GM12878 (cell line): ENCODE data around the gene TNFRSF8. TPM values are rescaled to one million over a fixed set of nuclear protein-coding genes. Genes with fewer than 3 reads are reported as not detected.
A peak's percentile ranks its signal among the peaks of the same experiment; 100 is the strongest.

Source experiments
- ATAC-seq: fragments of 200-7000 bp; cut with Tn5 transposase; 3 replicates; pipeline ENCODE4 v1.9.1; 2020; ENCODE audit warnings: mild to moderate bottlenecking, moderate library complexity
- BruUV-seq: library from RNA; stranded (reverse); fragments of 400-500 nt; replicated peaks from 2 replicates; lab custom pipeline; 2021; lab: Mats Ljungman, UMichigan
- CTCF ChIA-PET: fragments of 300-600 bp; sonication (Branson Sonifier 250); formaldehyde crosslinking; extraction: SDS; loops from one replicate; lab custom pipeline; 2021; ENCODE audit warnings: inconsistent platforms; lab: Yijun Ruan, JAX
- POLR2A ChIA-PET: fragments of 350-600 bp; formaldehyde crosslinking; extraction: SDS; loops from one replicate; lab custom pipeline; 2021; ENCODE audit warnings: inconsistent platforms; lab: Charles Lee
- RAD21 ChIA-PET: fragments of 300-600 bp; sonication (Branson Sonifier 250); formaldehyde crosslinking; loops from one replicate; lab custom pipeline; 2023; ENCODE audit warnings: antibody characterized with exemption; ENCODE audit not compliant: unreplicated experiment; lab: Charles Lee
- SMC1A ChIA-PET: fragments of 300-600 bp; sonication (Branson Sonifier 250); formaldehyde crosslinking; loops from one replicate; lab custom pipeline; 2023; ENCODE audit not compliant: unreplicated experiment, uncharacterized antibody; lab: Charles Lee
- DNase-seq: peaks from one replicate; pipeline ENCODE4 v3.0.0-alpha.2; 2011; ENCODE audit warnings: low read depth, low spot score
- FAIRE-seq: peaks from 3 replicates; lab custom pipeline; 2011; peaks lifted over from hg19 to GRCh38; lab: Jason Lieb, UNC
- H2AFZ ChIP-seq: 2 replicates; pipeline ENCODE4 v1.6.0; 2011; ENCODE audit warnings: low read depth, low read length, control low read depth; ENCODE audit not compliant: control insufficient read depth
- H3K27ac ChIP-seq: 2 replicates; pipeline ENCODE4 v1.5.1; 2011; ENCODE audit warnings: control low read depth; ENCODE audit not compliant: control insufficient read depth, insufficient read depth
- H3K27me3 ChIP-seq, 2 experiments: replicated peaks in 1 of 2; 2 replicates each; pipeline versions ENCODE4 v1.6.0 to v1.6.1; 2011; ENCODE audit warnings: low read length in 1 of 2; ENCODE audit not compliant: control insufficient read depth in 2 of 2, insufficient read depth in 2 of 2
- H3K36me3 ChIP-seq, 2 experiments: 2 replicates each; pipeline ENCODE4 v1.5.1; 2011; ENCODE audit warnings: low read length in 1 of 2; ENCODE audit not compliant: control insufficient read depth in 2 of 2, insufficient read depth in 2 of 2
- H3K4me1 ChIP-seq: 2 replicates; pipeline ENCODE4 v1.6.1; 2011; ENCODE audit warnings: mild to moderate bottlenecking, low read length, moderate library complexity, mixed read lengths; ENCODE audit not compliant: control insufficient read depth, insufficient read depth
- H3K4me2 ChIP-seq: 2 replicates; pipeline ENCODE4 v1.6.0; 2011; ENCODE audit warnings: control low read depth; ENCODE audit not compliant: control insufficient read depth, insufficient read depth
- H3K4me3 ChIP-seq: fragments of 200-600 bp; sonication (generic); 2 replicates; pipeline ENCODE4 v1.5.1; 2016
- H3K79me2 ChIP-seq: 2 replicates; pipeline ENCODE4 v1.6.0; 2011; ENCODE audit warnings: low read length; ENCODE audit not compliant: control insufficient read depth, insufficient read depth
- H3K9ac ChIP-seq: 2 replicates; pipeline ENCODE4 v1.8.0; 2011; ENCODE audit warnings: low read length, control low read depth, mixed read lengths; ENCODE audit not compliant: control insufficient read depth, insufficient read depth
- H3K9me3 ChIP-seq: replicated peaks from 3 replicates; pipeline ENCODE4 v1.5.1; 2011; ENCODE audit warnings: mild to moderate bottlenecking, low read length; ENCODE audit not compliant: control insufficient read depth, insufficient read depth
- H4K20me1 ChIP-seq: 2 replicates; pipeline ENCODE4 v1.6.0; 2011; ENCODE audit not compliant: control insufficient read depth, insufficient read depth
- BACH1 ChIP-seq: fragments of 450-650 bp; IDR thresholded peaks from 2 replicates; pipeline ENCODE4 v1.6.1; 2017; ENCODE audit warnings: mild to moderate bottlenecking, borderline replicate concordance
- BHLHE40 ChIP-seq, 2 experiments: fragments of 450-650 bp in 1 of 2; IDR thresholded peaks; 2 replicates each; pipeline ENCODE4 v1.6.1; 2011 to 2017; ENCODE audit warnings: low read depth in 2 of 2, borderline replicate concordance in 1 of 2, improper control_type of control experiment in 1 of 2, low read length in 1 of 2, mild to moderate bottlenecking in 1 of 2
- CBFB ChIP-seq: IDR thresholded peaks from 2 replicates; pipeline ENCODE4 v1.6.1; 2016; ENCODE audit warnings: antibody characterized with exemption, low read depth
- CHD4 ChIP-seq: fragments of 200-600 bp; sonication (generic); IDR thresholded peaks from 2 replicates; pipeline ENCODE4 v1.6.1; 2016; ENCODE audit warnings: mild to moderate bottlenecking
- DPF2 ChIP-seq: fragments of 450-650 bp; IDR thresholded peaks from 2 replicates; pipeline ENCODE4 v1.6.1; 2017; ENCODE audit warnings: mild to moderate bottlenecking
- GABPA ChIP-seq: IDR thresholded peaks from 2 replicates; pipeline ENCODE4 v1.6.1; 2014; ENCODE audit warnings: antibody characterized with exemption, low read depth, mild to moderate bottlenecking, inconsistent platforms
- IKZF2 ChIP-seq, 2 experiments: fragments of 450-650 bp; IDR thresholded peaks; 2 replicates each; pipeline ENCODE4 v1.6.1; 2017; ENCODE audit warnings: mild to moderate bottlenecking in 2 of 2, moderate library complexity in 2 of 2
- MTA2 ChIP-seq: fragments of 450-650 bp; IDR thresholded peaks from 2 replicates; pipeline ENCODE4 v1.6.1; 2016; ENCODE audit warnings: low read depth, mild to moderate bottlenecking, moderate library complexity
- NR2F1 ChIP-seq: fragments of 450-650 bp; conservative IDR thresholded peaks from 2 replicates; pipeline ENCODE4 v1.6.1; 2017; ENCODE audit warnings: mild to moderate bottlenecking
- PAX8 ChIP-seq: fragments of 450-650 bp; IDR thresholded peaks from 2 replicates; pipeline ENCODE4 v1.6.1; 2017; ENCODE audit warnings: mild to moderate bottlenecking, moderate library complexity
- RAD51 ChIP-seq: fragments of 450-650 bp; IDR thresholded peaks from 2 replicates; pipeline ENCODE4 v1.6.1; 2016; ENCODE audit warnings: moderate library complexity, mild to moderate bottlenecking, inconsistent platforms
- RELA ChIP-seq: fragments of 450-650 bp; IDR thresholded peaks from 2 replicates; pipeline ENCODE4 v1.8.0; 2014; ENCODE audit warnings: borderline replicate concordance; ENCODE audit not compliant: partially characterized antibody
- RELB ChIP-seq: fragments of 450-650 bp; IDR thresholded peaks from 2 replicates; pipeline ENCODE4 v1.6.1; 2017; ENCODE audit warnings: low read depth, mild to moderate bottlenecking, moderate library complexity
- RUNX3 ChIP-seq: IDR thresholded peaks from 2 replicates; pipeline ENCODE4 v1.6.1; 2012; ENCODE audit warnings: low read length, inconsistent platforms
- SMC3 ChIP-seq: IDR thresholded peaks from 2 replicates; pipeline ENCODE4 v1.6.1; 2011; ENCODE audit warnings: low read length, improper control_type of control experiment, borderline replicate concordance
- TCF3 ChIP-seq: IDR thresholded peaks from 2 replicates; pipeline ENCODE4 v1.6.1; 2012; ENCODE audit warnings: low read depth, mild to moderate bottlenecking, low read length, borderline replicate concordance; ENCODE audit not compliant: insufficient read depth
- YY1 ChIP-seq: IDR thresholded peaks from 2 replicates; pipeline ENCODE4 v1.6.1; 2011; ENCODE audit warnings: low read depth, mild to moderate bottlenecking, low read length
- ZNF687 ChIP-seq: fragments of 450-650 bp; IDR thresholded peaks from 2 replicates; pipeline ENCODE4 v1.6.1; 2017; ENCODE audit warnings: mild to moderate bottlenecking, moderate library complexity
- WGBS: methylation state at CpG from one replicate; pipeline ENCODE4 v1.1.6; 2016; ENCODE audit warnings: low lambda C conversion rate; ENCODE audit not compliant: insufficient replicate concordance, insufficient coverage; ENCODE audit errors: missing lambda C conversion rate; 5-methylcytosine and 5-hydroxymethylcytosine counted together
- in situ Hi-C: fragments of 300-500 bp; cut with MboI; formaldehyde crosslinking; loops from 9 replicates; pipeline ENCODE4 v1.14.3; 2018; ENCODE audit warnings: mixed read lengths
- intact Hi-C: fragments of 100-400 bp; cut with micrococcal nuclease; formaldehyde crosslinking; loops from one replicate; pipeline ENCODE4 v1.14.2; 2022; ENCODE audit not compliant: unreplicated experiment
- polyA plus RNA-seq, 11 experiments: library from polyadenylated mRNA; depleted of rRNA in 4 of 11; unstranded in 6 of 11; stranded (reverse) in 5 of 11; fragments of >200 nt; fragmentation: Nextera tagmentation in 4 of 11; fragmentation: Illumina TruSeq in 1 of 11; extraction: Ambion mirVana in 4 of 11; extraction: Trizol in 1 of 11; gene quantifications; 1 replicate in 1 of 11; 2 replicates in 10 of 11; pipeline versions ENCODE4 v1.2.1 to v1.2.3, GENCODE V29; 2011 to 2016; ENCODE audit warnings: inconsistent platforms in 2 of 11, missing spikeins in 2 of 11, low read depth in 1 of 11
- total RNA-seq, 4 experiments: library from RNA; depleted of rRNA in 3 of 4; stranded (reverse); fragments of >200 nt in 3 of 4; fragmentation: Illumina TruSeq in 1 of 4; extraction: Trizol in 1 of 4; gene quantifications; 2 replicates each; pipeline versions ENCODE4 v1.2.1 to v1.2.3, GENCODE V29; 2013 to 2021

Gene TNFRSF8
- total and polyA plus RNA-seq, 10 of the 15 experiments (the other 5 are each of a cell fraction or from before 2014, with no cell fraction given), result 9.8 to 114 (median 58.8) TPM

DNA sequence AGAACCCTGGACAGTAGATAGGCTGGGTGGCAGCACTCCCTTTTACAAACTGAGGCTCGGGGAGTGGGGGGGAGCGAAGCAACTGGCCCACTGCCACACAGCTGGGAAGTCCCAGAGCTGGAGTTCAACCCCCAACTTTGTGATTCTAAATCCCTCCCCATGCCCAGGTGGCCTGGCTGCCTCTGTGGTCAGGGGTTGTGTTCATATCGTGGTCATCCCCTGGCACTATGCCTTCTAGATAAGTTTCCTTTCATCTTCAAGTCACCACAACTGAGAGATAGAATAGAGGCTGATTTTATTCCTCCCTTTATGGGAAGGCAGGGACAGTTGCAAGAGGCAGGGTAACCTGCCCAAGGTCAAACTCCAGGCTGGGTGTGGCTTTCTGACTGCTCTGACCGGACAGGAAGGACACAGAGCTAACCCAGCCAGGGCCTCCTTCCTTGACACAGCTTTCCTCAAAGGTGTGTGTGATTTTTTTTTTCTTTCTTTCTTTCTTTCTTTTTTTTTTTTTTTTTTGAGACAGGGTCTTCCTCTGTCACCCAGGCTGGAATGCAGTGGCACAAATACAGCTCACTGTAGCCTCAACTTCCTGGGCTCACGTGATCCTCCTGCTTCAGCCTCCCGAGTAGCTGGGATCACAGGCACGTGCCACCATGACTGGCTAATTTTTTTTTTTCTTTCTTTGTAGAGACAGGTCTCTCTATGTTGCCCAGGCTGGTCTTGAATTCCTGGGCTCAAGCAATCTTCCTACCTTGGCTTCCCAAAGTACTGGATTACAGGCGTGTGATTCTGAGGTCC is 85.3 kb downstream of the TNFRSF8 start:
- Histone ChIP-seq H3K4me3 (no peak overlapping the region), H2AFZ (no peak overlapping the region), H3K79me2 (no peaks in the 10 kb centered on the region; the same call in 1 of the 2 replicates), H3K36me3 (peaks cover 3 to 6% of the 10 kb centered on the region in 2 experiments; a peak in 3 of 4 replicates), H3K9ac (peak overlapping the region; percentile 31), H3K4me1 (peaks cover 85% of the 10 kb centered on the region), H4K20me1 (no peaks in the 10 kb centered on the region), H3K27ac (peak overlapping the region; percentile 84), H3K9me3 (no peaks in the 10 kb centered on the region), H3K27me3 (no peaks in the 10 kb centered on the region), H3K4me2 (peak overlapping the region; percentile 75; the same call in 1 of the 2 replicates)
- intact Hi-C loops (loop anchor here (2.0 kb wide), 1 partner anchor 14 kb away; no protein-coding TSS in a partner anchor), in situ Hi-C loops (no loop called here)
- ChIA-PET RAD21 (interaction anchor here (1.1 to 12.5 kb wide), 15 partner anchors 8 to 98 kb away, joined by 3 to 119 read pairs (median 7); partner anchors contain the start of gene TNFRSF1B), CTCF (interaction anchor here (0.6 to 6.9 kb wide), 13 partner anchors 9 to 64 kb away, joined by 3 to 47 read pairs (median 5); partner anchors contain the start of gene TNFRSF1B), SMC1A (interaction anchor here (0.6 to 19.3 kb wide), 19 partner anchors 9 to 195 kb away, joined by 3 to 347 read pairs (median 5); partner anchors contain the start of gene TNFRSF1B), POLR2A (interaction anchor here (1.0 to 11.6 kb wide), 12 partner anchors 9 to 81 kb away, joined by 3 to 166 read pairs (median 8); partner anchors contain the start of gene TNFRSF1B)
- WGBS, result 23% methylated on average over 8 of the region's 8 CpGs
- BruUV-seq, result no TSS peak
- ATAC-seq, result peak; percentile 21
- DNase-seq, result no peak
- no peak for FAIRE-seq
- TF ChIP-seq CHD4, result no peak
- TF ChIP-seq YY1, result no peak
- no peak for TF ChIP-seq SMC3
- peak; percentile 65; the same call in 1 of the 2 replicates for TF ChIP-seq TCF3
- peak in 1 of 2 experiments; percentile 31; a peak in 1 of 4 replicates for TF ChIP-seq IKZF2 (IDR thresholded peaks at IDR 0.05)
- TF ChIP-seq PAX8, result no peak
- TF ChIP-seq RAD51, result no peak
- TF ChIP-seq RELA, result no peak
- TF ChIP-seq MTA2, result 0 out of 2 replicates have a peak, but pooled peaks have one; percentile 28
- no peak for TF ChIP-seq BACH1
- peak; percentile 18; the same call in 1 of the 2 replicates for TF ChIP-seq DPF2
- TF ChIP-seq RELB, result peak; percentile 43; the same call in 1 of the 2 replicates
- peak; percentile 78 for TF ChIP-seq RUNX3
- peak; percentile 63; the same call in 1 of the 2 replicates for TF ChIP-seq ZNF687
- TF ChIP-seq NR2F1, result peak; percentile 60
- TF ChIP-seq BHLHE40 (IDR thresholded peaks at IDR 0.05; ENCODE audit: borderline replicate concordance in 1 of 2, low read depth in 2 of 2, low read length in 1 of 2), result peak; percentile 23 to 86; a peak in 3 of 4 replicates
- no peak for TF ChIP-seq GABPA
- TF ChIP-seq CBFB, result 0 out of 2 replicates have a peak, but pooled peaks have one; percentile 32
